Sigmoid colon (tissue), 7 donors: ENCODE data around the gene NTNG2. TPM values are rescaled to one million over a fixed set of nuclear protein-coding genes. Genes with fewer than 3 reads are reported as not detected.

ENCODE experiments used
- DNase-seq: peaks from one replicate; pipeline ENCODE4 v3.0.0-alpha.2; 2019
- H3K27ac ChIP-seq, 4 donors: fragments of 200-600 bp; sonication (generic); one replicate each; pipeline ENCODE4 v1.5.1; 2016 to 2019; ENCODE audit warnings: mild to moderate bottlenecking in 1 of 4
- H3K27me3 ChIP-seq, 3 donors: fragments of 200-600 bp; sonication (generic); one replicate each; pipeline ENCODE4 v1.5.1; 2019; ENCODE audit warnings: mild to moderate bottlenecking in 1 of 3
- H3K36me3 ChIP-seq, 4 donors: fragments of 200-600 bp; sonication (generic); one replicate each; pipeline ENCODE4 v1.5.1; 2016 to 2019
- H3K4me1 ChIP-seq, 4 donors: fragments of 200-600 bp; sonication (generic); one replicate each; pipeline ENCODE4 v1.5.1; 2017 to 2019
- H3K4me3 ChIP-seq, 4 donors: fragments of 200-600 bp; sonication (generic); one replicate each; pipeline ENCODE4 v1.5.1; 2017 to 2019; ENCODE audit warnings: mild to moderate bottlenecking in 2 of 4, moderate library complexity in 1 of 4
- H3K9me3 ChIP-seq, 4 donors: fragments of 200-600 bp in 3 of 4; sonication (generic) in 3 of 4; one replicate each; pipeline versions ENCODE4 v1.5.1 to v1.6.1; 2013 to 2019
- CTCF ChIP-seq, 4 experiments: fragments of 450-650 bp in 3 of 4; fragments of 200-600 bp in 1 of 4; IDR thresholded peaks; one replicate each; pipeline ENCODE4 v1.5.1; 2016 to 2019; ENCODE audit warnings: antibody characterized with exemption in 4 of 4, mild to moderate bottlenecking in 3 of 4, moderate library complexity in 2 of 4
- EP300 ChIP-seq, 4 donors: sonication (generic); formaldehyde crosslinking; IDR thresholded peaks; one replicate each; pipeline ENCODE4 v1.6.1; 2017; ENCODE audit warnings: antibody characterized with exemption in 4 of 4
- POLR2A ChIP-seq, 2 donors: fragments of 450-650 bp; IDR thresholded peaks; one replicate each; pipeline ENCODE4 v1.6.1; 2016; ENCODE audit warnings: antibody characterized with exemption in 2 of 2, mild to moderate bottlenecking in 2 of 2, moderate library complexity in 2 of 2
- POLR2AphosphoS5 ChIP-seq, 4 donors: sonication (generic); formaldehyde crosslinking; IDR thresholded peaks; one replicate each; pipeline ENCODE4 v1.6.1; 2017; ENCODE audit warnings: antibody characterized with exemption in 4 of 4
- WGBS, 2 donors: extraction: QIAGEN DNeasy Blood & Tissue Kit; methylation state at CpG; one replicate each; pipeline ENCODE4 v1.1.7; 2013; 5-methylcytosine and 5-hydroxymethylcytosine counted together
- intact Hi-C: fragments of 100-400 bp; cut with DNase I; formaldehyde crosslinking; loops from one replicate; pipeline ENCODE4 v1.15.1; 2023
- polyA plus RNA-seq, 3 donors: library from polyadenylated mRNA; stranded (reverse); fragments of 200-250 nt; gene quantifications; one replicate each; pipeline ENCODE4 v1.2.3, GENCODE V29; 2013
- total RNA-seq, 4 donors: library from RNA; depleted of rRNA; stranded (reverse); fragments of >200 nt; gene quantifications; one replicate each; pipeline ENCODE4 v1.1.0, GENCODE V29; 2016
- donor health status: healthy with polysubstance abuse.
- donor health status: Bipolar disorder and iron deficiency.
- donor health status: healthy.

Gene NTNG2
- total and polyA plus RNA-seq, 7 donors, result 0.28 to 12.0 (median 0.55) TPM; not detected in 1

DNA sequence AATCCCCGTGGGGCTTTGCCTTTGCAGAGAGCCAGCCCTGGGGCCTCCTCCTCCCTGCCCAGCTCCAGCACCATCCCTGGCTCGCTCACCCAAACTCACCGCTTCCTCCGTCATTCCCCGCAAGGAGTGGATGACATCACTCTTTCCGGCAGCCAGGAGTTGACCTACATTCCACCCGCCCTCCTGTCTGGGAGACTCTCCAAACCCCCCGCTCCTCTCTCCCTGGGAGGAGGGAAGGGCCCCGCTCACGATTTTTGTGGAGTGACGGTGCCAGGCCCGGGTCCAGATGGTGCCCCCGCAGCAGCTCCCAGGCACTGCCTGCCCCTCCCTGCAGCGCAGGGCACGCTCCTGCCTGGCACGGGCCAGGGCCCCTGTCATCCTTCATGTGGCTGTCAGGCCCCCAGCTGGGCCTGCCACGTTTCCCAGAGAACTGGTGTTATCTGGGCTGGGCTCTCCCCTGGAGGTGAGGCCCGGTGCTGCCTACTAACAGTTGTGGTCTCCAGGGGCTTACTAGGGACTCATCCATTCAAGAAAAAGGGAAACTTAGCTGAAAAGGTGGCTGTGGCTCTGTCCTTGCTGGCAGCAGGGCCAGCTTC is 52.3 kb downstream of the NTNG2 start:
- H3K4me3 ChIP-seq, result peak overlapping the region in 1 of 4 donors; percentile 6
- no peaks in the 10 kb centered on the region for H3K9me3 ChIP-seq
- H3K27me3 ChIP-seq, result no peaks in the 10 kb centered on the region
- 11 to 39% methylated on average over 18 of the region's 18 CpGs for WGBS, 2 donors
- no peaks in the 10 kb centered on the region for H3K36me3 ChIP-seq
- TF ChIP-seq POLR2A (IDR thresholded peaks at IDR 0.05) (no peak), EP300 (IDR thresholded peaks at IDR 0.05) (no peak), CTCF (IDR thresholded peaks at IDR 0.05) (no peak), POLR2AphosphoS5 (IDR thresholded peaks at IDR 0.05) (peak in 2 of 4 donors; percentile 17 to 36)
- intact Hi-C loops, result no loop called here
- H3K27ac ChIP-seq, result peak overlapping the region in 3 of 4 donors; percentile 61 to 69 (median 67)
- peaks cover 0 to 14% (median 12%) of the 10 kb centered on the region in 4 donors for H3K4me1 ChIP-seq
- DNase-seq, result peak; percentile 86

- Histone ChIP-seq H3K27me3 (no peaks in the 10 kb centered on the region), H3K4me3 (no peak overlapping the region), H3K4me1 (peaks cover 0 to 14% (median 12%) of the 10 kb centered on the region in 4 donors), H3K27ac (no peak overlapping the region), H3K36me3 (no peaks in the 10 kb centered on the region), H3K9me3 (no peaks in the 10 kb centered on the region)
- DNase-seq, result no peak
- 73 to 78% methylated on average over 10 of the region's 10 CpGs for WGBS, 2 donors
- TF ChIP-seq POLR2AphosphoS5 (IDR thresholded peaks at IDR 0.05) (no peak), EP300 (IDR thresholded peaks at IDR 0.05) (no peak), POLR2A (IDR thresholded peaks at IDR 0.05) (no peak), CTCF (IDR thresholded peaks at IDR 0.05) (no peak)
- intact Hi-C loops, result no loop called here
These were observed 55.2 kb downstream of the NTNG2 start for GRCh38 chr9:132216861-132217619.

DNA sequence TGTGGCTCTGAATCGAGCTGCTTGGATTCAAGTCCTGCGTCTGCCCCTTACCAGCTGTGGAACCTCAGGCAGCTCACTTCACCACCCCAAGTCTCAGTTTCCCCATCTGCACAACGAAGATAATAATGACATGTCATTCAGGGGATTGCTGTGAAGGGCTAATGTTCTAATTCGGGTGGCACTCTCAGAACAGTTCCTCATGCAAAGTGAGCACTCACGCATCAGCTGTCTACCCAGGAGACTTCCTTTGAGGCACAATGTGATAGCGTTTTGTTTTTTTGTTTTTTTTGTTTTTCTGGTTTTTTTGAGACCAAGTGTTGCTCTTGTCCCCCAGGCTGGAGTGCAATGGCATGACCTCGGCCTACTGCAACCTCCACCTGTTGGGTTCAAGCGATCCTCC is 56.4 kb downstream of the NTNG2 start:
- no peak overlapping the region for H3K27ac ChIP-seq
- TF ChIP-seq POLR2AphosphoS5 (IDR thresholded peaks at IDR 0.05), result no peak
- TF ChIP-seq CTCF (IDR thresholded peaks at IDR 0.05), result no peak
- no peak for TF ChIP-seq POLR2A (IDR thresholded peaks at IDR 0.05)
- no peak for TF ChIP-seq EP300 (IDR thresholded peaks at IDR 0.05)
- no peak for DNase-seq
- intact Hi-C loops, result no loop called here
- no peaks in the 10 kb centered on the region for H3K36me3 ChIP-seq
- WGBS, 2 donors, result 78 to 82% methylated on average over 8 of the region's 8 CpGs
- no peaks in the 10 kb centered on the region for H3K9me3 ChIP-seq
- H3K4me1 ChIP-seq, result peaks cover 0 to 14% (median 12%) of the 10 kb centered on the region in 4 donors
- H3K27me3 ChIP-seq, result no peaks in the 10 kb centered on the region
- H3K4me3 ChIP-seq, result no peak overlapping the region

DNA sequence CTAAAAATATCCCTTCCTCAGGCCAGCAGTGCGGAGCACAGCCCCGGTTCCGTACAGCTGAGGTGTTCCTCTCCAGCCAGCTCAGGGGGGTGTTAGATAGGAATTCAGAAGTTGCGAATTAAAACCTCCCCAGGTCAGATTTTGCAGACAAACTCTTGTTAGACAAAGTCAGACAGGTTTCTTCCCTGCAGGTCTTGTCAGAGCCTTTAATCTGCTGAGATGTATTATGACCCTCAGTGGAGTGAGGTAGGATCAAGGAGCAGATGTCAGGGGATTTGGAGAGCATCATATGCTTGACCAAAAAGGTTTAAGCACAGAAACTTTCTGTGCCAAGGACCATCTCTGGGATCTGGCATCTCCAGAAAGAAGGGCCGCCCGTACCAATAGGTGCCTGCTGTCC is 60.1 kb downstream of the NTNG2 start:
- no peak for DNase-seq
- no peaks in the 10 kb centered on the region for H3K4me1 ChIP-seq
- intact Hi-C loops, result no loop called here
- peaks cover 0 to 6% (median 0%) of the 10 kb centered on the region in 3 donors for H3K27me3 ChIP-seq
- H3K9me3 ChIP-seq, result no peaks in the 10 kb centered on the region
- H3K36me3 ChIP-seq, result no peaks in the 10 kb centered on the region
- no peak overlapping the region for H3K4me3 ChIP-seq
- no peak overlapping the region for H3K27ac ChIP-seq
- TF ChIP-seq POLR2A (IDR thresholded peaks at IDR 0.05), result no peak
- TF ChIP-seq EP300 (IDR thresholded peaks at IDR 0.05), result no peak
- TF ChIP-seq POLR2AphosphoS5 (IDR thresholded peaks at IDR 0.05), result no peak
- no peak for TF ChIP-seq CTCF (IDR thresholded peaks at IDR 0.05)
- 92 to 94% methylated on average over 6 of the region's 6 CpGs for WGBS, 2 donors
